Natural killer cell treated with Interleukin-12 subunit alpha and Interleukin-12 subunit beta and Interleukin-15 and Interleukin-18, amount 100 ng/mL, for 72 hours (primary cell): ENCODE data around the gene MED25. TPM values are rescaled to one million over a fixed set of nuclear protein-coding genes. Genes with fewer than 3 reads are reported as not detected.
A peak's percentile ranks its signal among the peaks of the same experiment; 100 is the strongest.
"Not testable (repeated sequence)": the region's sequence is repeated elsewhere in the genome, so short reads cannot be mapped to it uniquely, and the experiment has no call there.

Source experiments
- ATAC-seq, 2 donors: fragments of 150-1000 bp; cut with Tn5 transposase in 1 of 2; sonication (Bioruptor Pico), chemical (Tn5 transposase) in 1 of 2; 2 replicates each; pipeline ENCODE4 v1.10.0; 2021
- DNase-seq: peaks from one replicate; pipeline ENCODE4 v3.0.0; 2022; ENCODE audit warnings: low spot score
- H3K27ac Mint-ChIP-seq, 2 donors: 1 replicate in 1 of 2; 2 replicates in 1 of 2; pipeline ENCODE4 v1.8.0; 2022; ENCODE audit warnings: mixed read lengths in 2 of 2, mild to moderate bottlenecking in 1 of 2, moderate library complexity in 1 of 2
- H3K27me3 Mint-ChIP-seq, 2 donors: 1 replicate in 1 of 2; 2 replicates in 1 of 2; pipeline ENCODE4 v1.8.0; 2022; ENCODE audit warnings: mixed read lengths in 2 of 2
- H3K36me3 Mint-ChIP-seq: one replicate; pipeline ENCODE4 v1.8.0; 2022; ENCODE audit warnings: mixed read lengths
- H3K4me1 Mint-ChIP-seq, 2 donors: 1 replicate in 1 of 2; 2 replicates in 1 of 2; pipeline ENCODE4 v1.8.0; 2022; ENCODE audit warnings: low read depth in 2 of 2, mixed read lengths in 2 of 2, mild to moderate bottlenecking in 1 of 2
- H3K4me3 Mint-ChIP-seq: one replicate; pipeline ENCODE4 v1.8.0; 2022; ENCODE audit warnings: mixed read lengths
- H3K9me3 Mint-ChIP-seq: 2 replicates; pipeline ENCODE4 v1.8.0; 2022; ENCODE audit warnings: mixed read lengths
- total RNA-seq, 2 donors: library from RNA; stranded (reverse); gene quantifications; one replicate each; pipeline ENCODE4 v1.2.3, GENCODE V29; 2022

Gene MED25
- total RNA-seq, 2 donors from 2014 or later, result 48.0 to 64.6 TPM

DNA sequence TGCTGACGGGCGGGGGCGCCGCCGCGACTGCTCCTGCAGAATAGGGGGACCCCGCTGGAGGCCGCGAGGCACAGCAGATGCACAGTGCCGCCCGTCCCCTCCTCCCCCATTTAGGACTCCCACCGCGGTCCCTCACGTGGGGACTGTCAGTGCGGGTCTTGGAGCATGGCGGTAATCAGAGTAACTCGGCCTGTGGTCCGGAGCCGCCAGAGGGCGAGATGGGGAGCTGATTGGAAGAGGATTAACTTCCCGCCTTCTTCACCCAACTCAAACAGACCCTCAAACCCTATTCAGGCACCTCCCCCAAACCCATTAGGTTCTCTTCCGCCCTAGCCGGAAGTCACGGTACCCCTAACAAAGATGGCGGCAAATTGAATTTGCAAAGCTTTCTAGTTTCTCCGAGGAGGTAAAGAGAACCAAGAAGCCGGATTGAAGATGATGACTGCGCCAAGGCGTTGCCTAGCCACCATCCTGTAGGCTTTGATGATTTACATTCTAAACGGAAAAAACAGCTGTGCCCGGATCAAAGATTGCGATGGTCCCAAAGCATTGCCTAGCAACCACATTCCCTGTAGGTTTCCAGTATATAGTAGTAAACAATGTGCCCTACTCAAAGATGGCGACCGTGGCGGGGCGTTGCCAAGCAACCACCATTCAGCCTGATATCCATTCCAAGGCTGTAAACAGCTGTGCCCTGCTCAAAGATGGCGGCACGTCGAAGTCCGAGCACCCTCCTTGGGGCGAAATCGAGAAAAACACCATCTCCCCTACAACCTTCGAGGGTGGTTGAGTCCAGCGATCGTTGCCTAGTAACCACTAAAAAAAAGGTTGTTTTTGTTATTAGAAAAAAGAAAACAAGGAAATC lies 4.9 kb upstream of the MED25 start, which contains the start of gene FUZ:
TSS of gene FUZ (minus strand) at position 296 of the 865 bp plus-strand sequence. CDS start at position 110, 186 bp downstream.
- no peaks in the 10 kb centered on the region for H3K9me3 Mint-ChIP-seq
- peak; percentile 96 for DNase-seq
- H3K4me3 Mint-ChIP-seq, result peak within 1 kb of the TSS; percentile 96
- peaks cover 30 to 36% of the 10 kb centered on the region in 2 donors for H3K4me1 Mint-ChIP-seq
- peak; percentile 85 to 88 for ATAC-seq
- no peaks in the 10 kb centered on the region for H3K27me3 Mint-ChIP-seq
- no peaks in the 10 kb centered on the region for H3K36me3 Mint-ChIP-seq
- H3K27ac Mint-ChIP-seq, result peak within 1 kb of the TSS; percentile 95

DNA sequence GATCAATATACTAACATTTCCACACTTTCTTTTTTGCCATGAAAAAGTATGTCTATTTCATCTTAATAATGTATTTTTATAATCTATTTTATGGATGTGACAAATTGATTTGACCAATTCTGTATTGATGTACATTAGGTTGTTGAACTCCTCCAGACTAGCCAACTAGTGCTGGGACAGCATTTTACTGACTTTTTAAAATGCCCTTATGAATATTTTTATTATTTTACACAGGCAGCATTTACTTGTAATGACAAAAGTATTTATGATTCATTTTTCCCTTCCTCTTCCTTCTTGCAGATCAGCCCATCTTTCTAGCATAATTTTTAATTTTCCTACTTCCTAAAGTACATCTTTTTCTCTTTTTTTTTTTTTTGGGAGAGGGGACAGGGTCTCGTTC lies 4.1 kb upstream of the MED25 start:
- no peaks in the 10 kb centered on the region for H3K9me3 Mint-ChIP-seq
- H3K27me3 Mint-ChIP-seq, result no peaks in the 10 kb centered on the region
- no peaks in the 10 kb centered on the region for H3K36me3 Mint-ChIP-seq
- no peak for ATAC-seq
- H3K4me1 Mint-ChIP-seq, result peaks cover 26 to 32% of the 10 kb centered on the region in 2 donors
- no peak for DNase-seq
- peak overlapping the region; percentile 95 for H3K27ac Mint-ChIP-seq
- H3K4me3 Mint-ChIP-seq, result peak overlapping the region; percentile 96

DNA sequence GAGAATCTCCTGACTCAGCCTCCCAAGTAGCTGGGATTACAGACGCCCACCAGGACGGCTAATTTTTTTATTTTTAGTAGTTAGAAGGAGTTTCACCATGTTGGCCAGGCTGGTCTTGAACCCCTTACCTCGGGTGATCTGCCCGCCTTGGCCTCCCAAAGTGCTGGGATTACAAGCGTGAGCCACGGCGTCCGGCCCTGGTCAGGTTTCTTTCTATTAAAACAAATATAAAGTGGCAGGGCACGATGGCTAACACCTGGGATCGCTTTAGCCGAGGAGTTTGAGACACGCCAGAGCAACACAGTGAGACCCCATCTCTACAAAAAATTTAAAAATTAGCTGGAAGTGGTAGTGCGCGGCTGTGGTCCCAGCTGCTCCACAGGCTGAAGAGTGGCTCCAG lies 1.5 kb upstream of the MED25 start:
- H3K4me1 Mint-ChIP-seq, result peaks cover 23 to 33% of the 10 kb centered on the region in 2 donors
- no peak for DNase-seq

DNA sequence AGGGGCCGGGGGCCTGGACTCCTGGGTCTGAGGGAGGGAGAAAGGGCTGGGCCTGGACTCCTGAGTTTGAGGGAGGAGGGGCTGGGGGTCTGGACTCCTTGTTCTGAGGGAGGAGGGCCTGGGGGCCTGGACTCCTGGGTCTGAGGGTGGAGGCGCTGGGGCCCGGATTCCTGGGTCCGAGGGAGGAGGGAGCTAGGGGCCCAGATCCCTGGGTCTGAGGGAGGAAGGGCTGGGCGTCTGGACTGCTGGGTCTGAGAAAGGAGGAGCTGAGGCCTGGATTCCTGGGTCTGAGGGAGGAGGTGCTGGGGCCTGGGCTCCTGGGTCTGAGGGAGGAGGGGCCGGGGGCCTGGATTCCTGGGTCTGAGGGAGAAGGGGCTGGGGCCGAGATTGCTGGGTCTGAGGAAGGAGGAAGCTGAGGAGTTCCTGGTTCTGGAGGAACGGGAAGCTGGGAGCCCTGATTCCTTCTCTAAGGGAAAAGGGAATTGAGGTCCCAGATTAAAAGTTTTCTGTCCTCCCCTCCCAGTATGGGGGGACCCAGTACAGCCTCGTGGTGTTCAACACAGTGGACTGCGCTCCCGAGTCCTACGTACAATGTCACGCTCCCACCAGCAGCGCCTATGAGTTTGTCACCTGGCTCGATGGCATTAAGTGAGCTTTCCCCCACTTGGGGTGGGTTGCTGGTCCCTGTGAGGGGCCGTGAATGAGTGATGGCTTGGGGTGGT lies 721 bp downstream of the MED25 start:
- peak overlapping the region; percentile 93 to 97 for H3K27ac Mint-ChIP-seq
- H3K9me3 Mint-ChIP-seq, result no peaks in the 10 kb centered on the region
- H3K4me3 Mint-ChIP-seq, result peak overlapping the region; percentile 96
- H3K27me3 Mint-ChIP-seq, result no peaks in the 10 kb centered on the region
- peaks cover 16 to 26% of the 10 kb centered on the region in 2 donors for H3K4me1 Mint-ChIP-seq
- no peak for DNase-seq
- no peak for ATAC-seq
- H3K36me3 Mint-ChIP-seq, result no peaks in the 10 kb centered on the region

More for the DNA sequence above, 1.5 kb upstream of the MED25 start:
- no peak for ATAC-seq
- Mint-ChIP-seq H3K27ac (no peak overlapping the region), H3K9me3 (no peaks in the 10 kb centered on the region), H3K27me3 (no peaks in the 10 kb centered on the region), H3K4me3 (no peak overlapping the region), H3K36me3 (no peaks in the 10 kb centered on the region)

DNA sequence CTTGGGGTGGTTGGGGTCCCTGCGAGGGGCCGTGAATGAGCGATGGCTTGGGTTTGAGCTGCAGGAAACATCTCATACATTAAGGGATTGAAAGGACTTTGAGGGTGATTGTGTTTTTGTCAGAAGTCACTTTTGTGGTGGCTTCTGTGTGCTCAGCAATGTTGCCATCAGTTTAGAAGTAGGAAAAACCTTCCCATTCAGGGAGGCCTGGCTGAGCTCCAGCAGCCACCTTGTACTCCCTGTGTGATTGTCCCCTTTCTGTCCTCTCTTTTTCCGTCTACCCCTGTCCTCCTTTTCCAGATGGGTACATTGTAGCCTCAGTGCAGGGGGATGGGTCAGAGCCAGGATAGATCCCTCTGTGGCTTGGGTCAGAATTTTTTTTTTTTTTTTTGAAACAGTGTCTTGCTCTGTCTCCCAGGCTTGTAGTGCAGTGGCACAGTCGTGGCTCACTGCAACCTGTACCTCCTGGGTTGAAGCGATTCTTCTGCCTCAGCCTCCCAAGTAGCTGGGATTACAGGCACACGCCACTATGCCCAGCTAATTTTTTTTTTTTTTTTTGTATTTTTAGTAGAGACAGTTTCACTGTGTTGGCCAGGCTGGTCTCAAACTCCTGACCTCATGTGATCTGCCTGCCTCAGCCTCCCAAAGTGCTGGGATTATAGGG lies 1.5 kb downstream of the MED25 start:
- not testable (repeated sequence) for H3K9me3 Mint-ChIP-seq, H3K36me3 Mint-ChIP-seq, ATAC-seq, DNase-seq, H3K27me3 Mint-ChIP-seq
- peak overlapping the region; percentile 96 for H3K4me3 Mint-ChIP-seq
- peaks cover 16 to 19% of the 10 kb centered on the region in 2 donors for H3K4me1 Mint-ChIP-seq
- peak overlapping the region; percentile 93 to 97 for H3K27ac Mint-ChIP-seq

DNA sequence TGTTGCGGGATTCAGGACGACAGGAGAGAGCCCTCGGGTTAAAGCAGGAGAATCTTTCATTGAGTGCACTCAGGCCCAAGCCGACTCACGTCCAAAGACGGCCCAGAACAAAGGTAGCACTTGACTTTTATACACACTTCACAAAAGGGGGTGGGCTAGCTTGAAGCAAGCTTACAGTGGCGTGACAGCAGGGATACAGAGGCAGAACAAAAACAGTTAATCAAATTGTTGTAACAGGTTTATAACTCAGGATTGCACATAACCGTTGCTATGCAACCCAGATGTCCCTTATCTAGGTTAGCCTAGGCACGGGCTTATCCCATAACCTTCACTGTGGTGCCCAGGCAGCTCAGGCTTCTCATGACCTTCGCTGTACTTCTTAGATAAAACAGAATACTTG lies 2.0 kb downstream of the MED25 start:
- H3K36me3 Mint-ChIP-seq, result no peaks in the 10 kb centered on the region
- H3K4me1 Mint-ChIP-seq, result peaks cover 16 to 19% of the 10 kb centered on the region in 2 donors
- DNase-seq (no peak), ATAC-seq (no peak)
- H3K4me3 Mint-ChIP-seq, result no peak overlapping the region
- H3K9me3 Mint-ChIP-seq, result no peaks in the 10 kb centered on the region
- no peaks in the 10 kb centered on the region for H3K27me3 Mint-ChIP-seq
- peak overlapping the region in 1 of 2 donors; percentile 97 for H3K27ac Mint-ChIP-seq

DNA sequence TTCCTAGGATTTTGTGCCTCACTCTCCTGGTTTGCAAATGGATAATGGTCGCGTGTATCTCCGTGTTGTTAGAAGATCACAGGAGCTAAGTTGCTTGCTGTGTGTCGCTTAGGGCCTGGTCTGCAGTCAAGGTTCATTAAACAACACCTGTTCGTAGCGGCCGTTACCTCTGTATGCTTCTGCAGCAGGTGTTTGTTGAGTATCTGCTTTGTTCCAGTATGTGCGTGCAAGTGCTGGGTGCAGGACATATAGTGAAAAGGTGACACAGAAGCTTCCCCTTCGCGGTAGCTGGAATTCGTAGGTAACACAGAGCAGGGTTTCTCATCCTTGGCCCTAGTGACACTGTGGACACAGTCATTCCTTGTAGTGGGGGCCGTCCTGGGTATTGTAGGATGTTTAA lies 5.4 kb downstream of the MED25 start:
- Mint-ChIP-seq H3K4me3 (no peak overlapping the region), H3K36me3 (no peaks in the 10 kb centered on the region), H3K9me3 (no peaks in the 10 kb centered on the region), H3K27ac (no peak overlapping the region), H3K27me3 (no peaks in the 10 kb centered on the region), H3K4me1 (peaks cover 17 to 19% of the 10 kb centered on the region in 2 donors)
- no peak for DNase-seq
- ATAC-seq, result no peak

DNA sequence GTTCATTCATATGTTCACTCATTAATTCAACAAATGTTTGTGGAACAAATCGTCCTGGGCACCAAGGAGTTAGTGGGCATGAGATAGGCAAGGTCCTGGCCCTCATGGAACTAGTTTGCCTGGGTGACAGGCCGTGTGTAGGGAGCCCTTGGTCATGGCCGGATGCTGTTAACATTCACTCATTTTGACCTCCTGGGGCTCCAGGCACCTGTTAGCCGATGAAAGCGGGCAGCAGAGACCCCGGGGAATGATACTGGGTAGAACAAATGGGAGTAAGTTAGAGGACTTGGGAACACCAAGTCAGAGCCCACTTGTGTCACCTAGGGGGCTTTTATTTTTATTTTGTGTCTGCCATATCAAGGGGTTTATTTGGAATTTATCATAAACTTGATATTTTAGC lies 6.6 kb downstream of the MED25 start:
- ATAC-seq (no peak), DNase-seq (no peak)
- Mint-ChIP-seq H3K9me3 (no peaks in the 10 kb centered on the region), H3K36me3 (no peaks in the 10 kb centered on the region), H3K4me1 (peaks cover 9 to 15% of the 10 kb centered on the region in 2 donors), H3K27me3 (no peaks in the 10 kb centered on the region), H3K27ac (no peak overlapping the region), H3K4me3 (no peak overlapping the region)

DNA sequence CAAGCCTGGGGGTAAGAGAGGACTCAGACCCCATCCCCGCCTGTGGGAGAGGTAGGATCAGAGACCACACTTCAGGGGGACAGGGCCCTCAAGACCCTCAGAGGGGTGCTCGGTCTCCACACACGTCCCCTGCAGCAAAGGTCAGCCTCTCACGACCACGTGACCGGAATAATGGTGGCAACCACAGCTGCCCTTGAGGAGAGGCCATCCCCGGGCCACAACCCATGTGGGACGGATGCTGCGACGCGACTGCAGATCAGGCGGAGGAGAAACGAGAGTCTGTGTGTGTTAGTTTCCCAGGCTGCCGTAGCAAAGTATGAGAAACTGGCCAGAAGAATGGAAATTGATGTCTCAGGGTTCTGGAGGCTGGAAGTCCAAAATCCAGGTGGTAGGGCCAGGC lies 8.9 kb downstream of the MED25 start:
- Mint-ChIP-seq H3K9me3 (no peaks in the 10 kb centered on the region), H3K36me3 (no peaks in the 10 kb centered on the region), H3K4me1 (peaks cover 6 to 15% of the 10 kb centered on the region in 2 donors), H3K4me3 (no peak overlapping the region), H3K27me3 (no peaks in the 10 kb centered on the region), H3K27ac (no peak overlapping the region)
- ATAC-seq (no peak), DNase-seq (no peak)

DNA sequence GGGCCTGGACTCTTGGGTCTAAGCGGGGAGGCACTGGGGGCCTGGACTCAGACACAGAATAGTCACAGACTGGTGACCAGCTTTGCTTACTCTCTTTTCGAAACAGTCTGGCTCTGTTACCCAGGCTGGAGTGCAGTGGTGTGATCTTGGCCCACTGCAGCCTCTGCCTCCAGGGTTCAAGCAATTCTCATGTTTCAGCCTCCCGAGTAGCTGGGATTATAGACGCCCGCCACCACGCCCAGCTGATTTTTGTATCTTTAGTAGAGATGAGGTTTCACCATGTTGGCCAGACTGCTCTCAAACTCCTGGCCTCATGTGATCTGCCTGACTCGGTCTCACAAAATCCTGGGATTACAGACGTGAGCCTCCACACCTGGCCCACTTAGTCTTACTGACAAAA lies 11.1 kb downstream of the MED25 start:
- Mint-ChIP-seq H3K4me1 (peaks cover 12 to 14% of the 10 kb centered on the region in 2 donors), H3K27ac (no peak overlapping the region)

DNA sequence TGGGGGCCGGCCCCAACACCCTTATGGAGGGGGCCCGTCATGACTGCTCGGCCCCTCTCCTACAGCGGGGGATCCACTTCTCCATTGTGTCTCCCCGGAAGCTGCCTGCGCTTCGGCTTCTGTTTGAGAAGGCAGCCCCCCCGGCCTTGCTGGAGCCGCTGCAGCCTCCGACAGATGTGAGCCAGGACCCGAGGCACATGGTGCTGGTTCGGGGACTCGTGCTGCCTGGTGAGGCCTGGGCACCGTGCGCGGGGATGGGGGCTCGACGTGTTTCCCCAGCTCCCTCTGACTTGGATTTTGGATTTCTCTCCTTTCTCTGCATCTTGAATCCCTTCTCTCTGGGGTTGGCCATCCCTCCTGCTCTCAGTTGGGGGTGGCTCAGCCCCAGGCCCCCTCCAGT lies 11.6 kb downstream of the MED25 start:
- ATAC-seq, result no peak
- DNase-seq, result no peak
- Mint-ChIP-seq H3K4me3 (no peak overlapping the region), H3K4me1 (peaks cover 12 to 17% of the 10 kb centered on the region in 2 donors), H3K36me3 (no peaks in the 10 kb centered on the region), H3K27ac (no peak overlapping the region), H3K9me3 (no peaks in the 10 kb centered on the region), H3K27me3 (no peaks in the 10 kb centered on the region)

More for the DNA sequence above, 11.1 kb downstream of the MED25 start:
- Mint-ChIP-seq H3K36me3 (no peaks in the 10 kb centered on the region), H3K4me3 (no peak overlapping the region), H3K9me3 (no peaks in the 10 kb centered on the region), H3K27me3 (no peaks in the 10 kb centered on the region)
- DNase-seq (no peak), ATAC-seq (no peak)

DNA sequence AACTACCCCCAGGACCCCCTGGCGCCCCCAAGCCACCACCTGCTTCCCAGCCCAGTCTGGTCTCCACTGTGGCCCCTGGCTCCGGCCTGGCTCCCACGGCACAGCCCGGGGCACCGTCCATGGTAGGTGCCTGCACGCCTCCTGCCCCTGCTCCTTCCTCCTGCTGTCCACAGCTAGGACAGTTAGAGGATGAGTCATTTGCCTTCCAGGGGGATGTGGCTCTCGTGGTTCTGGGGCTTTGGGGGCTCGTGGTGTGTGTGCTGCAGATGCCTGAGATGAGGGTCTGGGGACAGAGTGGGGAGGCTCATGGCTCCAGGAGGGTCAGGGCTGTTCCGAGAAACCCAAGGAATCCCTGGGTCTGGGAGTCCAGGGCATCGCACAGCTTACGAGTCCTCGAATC lies 12.7 kb downstream of the MED25 start:
- no peaks in the 10 kb centered on the region for H3K9me3 Mint-ChIP-seq
- no peak for DNase-seq
- no peaks in the 10 kb centered on the region for H3K36me3 Mint-ChIP-seq
- H3K4me3 Mint-ChIP-seq, result no peak overlapping the region
- H3K4me1 Mint-ChIP-seq, result peaks cover 12 to 17% of the 10 kb centered on the region in 2 donors
- no peak overlapping the region for H3K27ac Mint-ChIP-seq
- no peaks in the 10 kb centered on the region for H3K27me3 Mint-ChIP-seq
- ATAC-seq, result no peak

DNA sequence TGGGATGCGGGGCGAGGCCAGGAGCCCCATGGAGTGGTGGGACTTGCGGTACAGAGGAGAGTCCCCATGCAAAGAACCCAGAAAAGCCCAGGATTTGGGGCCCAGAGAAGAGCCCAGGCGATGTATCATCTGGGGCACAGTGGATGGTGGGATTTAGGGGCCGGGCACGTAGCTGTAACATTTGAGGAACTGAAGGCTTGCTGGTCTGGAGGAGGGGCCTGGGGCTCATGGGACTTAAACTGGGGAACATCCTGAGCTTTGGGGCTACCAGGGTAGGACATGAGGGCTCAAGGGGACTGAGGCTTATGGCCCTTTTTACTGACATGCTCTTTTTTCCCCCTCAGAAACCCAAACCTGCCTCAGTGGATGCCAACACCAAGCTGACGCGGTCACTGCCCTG lies 13.5 kb downstream of the MED25 start:
- ATAC-seq (no peak), DNase-seq (no peak)
- H3K27me3 Mint-ChIP-seq, result no peaks in the 10 kb centered on the region
- H3K9me3 Mint-ChIP-seq, result no peaks in the 10 kb centered on the region
- H3K4me1 Mint-ChIP-seq, result peaks cover 12 to 14% of the 10 kb centered on the region in 2 donors
- H3K36me3 Mint-ChIP-seq, result no peaks in the 10 kb centered on the region
- no peak overlapping the region for H3K27ac Mint-ChIP-seq
- no peak overlapping the region for H3K4me3 Mint-ChIP-seq
